ENCODE data around the gene SLC39A5. TPM values are rescaled to one million over a fixed set of nuclear protein-coding genes. Genes with fewer than 3 reads are reported as not detected.

SLC39A5 gene
- total RNA-seq, 1 experiment from 2014 or later = not detected

GRCh38 chr12:56241424-56242303 lies 11.8 kb downstream of the SLC39A5 start:
- H3K36me3 ChIP-seq = peaks cover 94% of the 10 kb centered on the region
- no peaks in the 10 kb centered on the region for H3K4me1 ChIP-seq (replicated peaks)
- no peak overlapping the region for H3K4me3 ChIP-seq
- DNase-seq (ENCODE audit: low read depth in 1 of 2, low spot score in 2 of 2) = no peak
- H3K27ac ChIP-seq = no peak overlapping the region
- no peaks in the 10 kb centered on the region for H3K27me3 ChIP-seq (replicated peaks)
- no peaks in the 10 kb centered on the region for H3K9me3 ChIP-seq (replicated peaks)

GRCh38 chr12:56242986-56243385 lies 13.1 kb downstream of the SLC39A5 start:
- Histone ChIP-seq H3K36me3 (peaks cover 92% of the 10 kb centered on the region), H3K4me3 (no peak overlapping the region), H3K9me3 (replicated peaks) (no peaks in the 10 kb centered on the region), H3K27ac (no peak overlapping the region), H3K27me3 (replicated peaks) (no peaks in the 10 kb centered on the region), H3K4me1 (replicated peaks) (no peaks in the 10 kb centered on the region)
- no peak for DNase-seq (ENCODE audit: low read depth in 1 of 2, low spot score in 2 of 2)

DNA sequence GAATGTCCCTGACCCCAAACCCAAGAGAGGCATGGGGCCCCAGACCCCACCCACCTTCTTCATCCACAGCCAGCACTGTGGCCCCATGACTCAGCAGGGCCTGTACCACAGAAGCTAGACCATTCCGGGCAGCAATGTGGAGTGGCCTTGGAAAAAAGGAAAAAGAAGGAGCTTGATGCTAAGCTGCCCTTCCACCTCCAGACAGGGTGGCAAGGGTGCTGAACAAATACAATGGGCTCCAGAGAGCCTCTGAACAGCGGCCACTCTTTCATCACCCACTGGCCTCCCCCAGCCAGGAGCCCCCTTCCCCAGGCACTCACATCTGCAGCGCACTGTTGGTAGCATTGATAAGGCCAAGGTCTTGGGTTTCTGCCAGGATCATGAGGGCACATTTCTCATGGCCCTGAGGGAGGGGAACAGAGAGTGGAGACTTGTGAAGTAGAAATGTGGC lies 13.9 kb downstream of the SLC39A5 start:
- no peak for DNase-seq (ENCODE audit: low read depth in 1 of 2, low spot score in 2 of 2)
- Histone ChIP-seq H3K9me3 (replicated peaks) (no peaks in the 10 kb centered on the region), H3K36me3 (peaks cover 95% of the 10 kb centered on the region), H3K27me3 (replicated peaks) (no peaks in the 10 kb centered on the region), H3K4me1 (replicated peaks) (no peaks in the 10 kb centered on the region), H3K27ac (no peak overlapping the region), H3K4me3 (no peak overlapping the region)

DNA sequence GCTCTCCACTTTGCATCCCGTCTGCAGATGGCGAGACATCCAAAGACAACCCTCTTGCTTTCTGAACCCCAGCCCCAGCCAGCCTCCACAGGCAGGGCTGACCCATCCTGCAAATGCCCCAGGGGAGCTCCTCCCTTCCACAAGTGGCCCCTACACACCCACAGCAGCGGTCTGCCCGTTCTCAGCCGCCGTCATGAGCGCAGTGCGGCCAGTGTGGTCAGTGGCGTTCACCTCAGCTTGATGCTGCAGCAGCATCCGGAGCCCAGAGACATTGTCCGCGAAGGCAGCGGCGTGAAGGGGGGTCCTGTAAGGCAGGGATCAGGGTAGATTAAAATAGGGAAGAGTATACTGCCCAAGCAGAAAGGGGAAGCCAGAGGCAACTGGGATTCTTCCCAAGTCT lies 14.6 kb downstream of the SLC39A5 start:
- H3K36me3 ChIP-seq = peaks cover 95% of the 10 kb centered on the region
- no peaks in the 10 kb centered on the region for H3K9me3 ChIP-seq (replicated peaks)
- no peaks in the 10 kb centered on the region for H3K4me1 ChIP-seq (replicated peaks)
- no peaks in the 10 kb centered on the region for H3K27me3 ChIP-seq (replicated peaks)
- H3K27ac ChIP-seq = no peak overlapping the region
- H3K4me3 ChIP-seq = no peak overlapping the region
- no peak for DNase-seq (ENCODE audit: low read depth in 1 of 2, low spot score in 2 of 2)

DNA sequence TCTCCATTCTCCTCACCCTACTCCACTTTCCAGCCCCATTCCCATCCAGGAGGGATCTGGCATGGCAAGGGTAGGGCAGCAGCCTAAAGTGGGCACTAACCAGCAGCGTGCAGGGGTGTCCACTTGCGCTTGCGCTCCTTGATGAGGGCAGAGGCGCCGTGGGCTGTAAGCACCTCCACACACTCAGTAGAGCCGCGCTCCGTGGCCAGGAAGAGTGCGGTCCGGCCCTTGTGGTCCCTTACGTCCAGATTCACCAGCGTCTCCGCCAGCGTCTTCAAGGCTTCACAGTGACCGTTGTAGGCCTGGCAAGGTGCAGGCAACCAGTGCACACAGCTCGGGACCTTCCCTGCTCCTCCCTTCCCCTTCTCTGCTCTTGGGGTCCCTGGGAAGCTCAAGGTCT lies 18.1 kb downstream of the SLC39A5 start:
- DNase-seq (ENCODE audit: low read depth in 1 of 2, low spot score in 2 of 2) = no peak
- no peaks in the 10 kb centered on the region for H3K27me3 ChIP-seq (replicated peaks)
- H3K36me3 ChIP-seq = peaks cover 92% of the 10 kb centered on the region
- no peaks in the 10 kb centered on the region for H3K9me3 ChIP-seq (replicated peaks)
- H3K27ac ChIP-seq = no peak overlapping the region
- no peak overlapping the region for H3K4me3 ChIP-seq
- no peaks in the 10 kb centered on the region for H3K4me1 ChIP-seq (replicated peaks)

GRCh38 chr12:56248711-56249110 lies 18.9 kb downstream of the SLC39A5 start:
- Histone ChIP-seq H3K27me3 (replicated peaks) (no peaks in the 10 kb centered on the region), H3K36me3 (peaks cover 92% of the 10 kb centered on the region), H3K27ac (no peak overlapping the region), H3K4me1 (replicated peaks) (no peaks in the 10 kb centered on the region), H3K9me3 (replicated peaks) (no peaks in the 10 kb centered on the region), H3K4me3 (no peak overlapping the region)
- no peak for DNase-seq (ENCODE audit: low read depth in 1 of 2, low spot score in 2 of 2)

DNA sequence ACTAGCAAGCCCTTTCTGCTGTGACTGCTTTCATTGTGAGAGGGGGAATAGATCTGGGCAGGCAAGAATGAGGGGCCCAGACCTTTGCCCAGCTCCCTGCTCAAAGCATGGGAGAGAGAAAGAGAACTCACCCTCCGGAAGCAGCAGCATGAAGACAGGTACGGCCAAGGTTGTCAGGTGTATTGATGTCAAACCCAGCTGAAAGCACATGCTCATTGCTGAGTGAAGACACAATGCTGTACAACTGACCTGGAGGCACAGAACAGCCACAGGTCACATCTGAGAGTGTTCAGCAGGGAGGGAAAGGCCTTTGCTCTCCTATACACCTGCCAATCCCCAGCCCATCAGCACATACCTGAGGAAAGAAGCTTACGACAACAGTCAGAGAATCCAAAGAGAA lies 22.8 kb downstream of the SLC39A5 start:
- Histone ChIP-seq H3K4me1 (replicated peaks) (peaks cover 21% of the 10 kb centered on the region), H3K9me3 (replicated peaks) (no peaks in the 10 kb centered on the region), H3K27me3 (replicated peaks) (no peaks in the 10 kb centered on the region), H3K4me3 (no peak overlapping the region), H3K36me3 (peaks cover 94% of the 10 kb centered on the region), H3K27ac (no peak overlapping the region)
- no peak for DNase-seq (ENCODE audit: low read depth in 1 of 2, low spot score in 2 of 2)

GRCh38 chr12:56253091-56253490 lies 23.2 kb downstream of the SLC39A5 start:
- H3K27ac ChIP-seq = no peak overlapping the region
- no peaks in the 10 kb centered on the region for H3K9me3 ChIP-seq (replicated peaks)
- peaks cover 92% of the 10 kb centered on the region for H3K36me3 ChIP-seq

GRCh38 chr12:56255671-56256070 lies 25.8 kb downstream of the SLC39A5 start:
- Histone ChIP-seq H3K27ac (no peak overlapping the region), H3K4me1 (replicated peaks) (peaks cover 28% of the 10 kb centered on the region), H3K4me3 (no peak overlapping the region), H3K36me3 (peaks cover 74% of the 10 kb centered on the region), H3K27me3 (replicated peaks) (no peaks in the 10 kb centered on the region), H3K9me3 (replicated peaks) (no peaks in the 10 kb centered on the region)
- no peak for DNase-seq (ENCODE audit: low read depth in 1 of 2, low spot score in 2 of 2)

More at GRCh38 chr12:56253091-56253490, 23.2 kb downstream of the SLC39A5 start:
- H3K4me1 ChIP-seq (replicated peaks) = peaks cover 21% of the 10 kb centered on the region
- DNase-seq (ENCODE audit: low read depth in 1 of 2, low spot score in 2 of 2) = no peak
- no peak overlapping the region for H3K4me3 ChIP-seq
- no peaks in the 10 kb centered on the region for H3K27me3 ChIP-seq (replicated peaks)

- Histone ChIP-seq H3K27ac (no peak overlapping the region), H3K27me3 (replicated peaks) (no peaks in the 10 kb centered on the region), H3K36me3 (peaks cover 67% of the 10 kb centered on the region), H3K4me3 (peak overlapping the region; percentile 98; the same call in 1 of the 2 replicates), H3K4me1 (replicated peaks) (peaks cover 36% of the 10 kb centered on the region), H3K9me3 (replicated peaks) (no peaks in the 10 kb centered on the region)
- peak; percentile 44 to 65 for DNase-seq (ENCODE audit: low read depth in 1 of 2, low spot score in 2 of 2)
Observed at GRCh38 chr12:56256326-56256960, 26.6 kb downstream of the SLC39A5 start.

DNA sequence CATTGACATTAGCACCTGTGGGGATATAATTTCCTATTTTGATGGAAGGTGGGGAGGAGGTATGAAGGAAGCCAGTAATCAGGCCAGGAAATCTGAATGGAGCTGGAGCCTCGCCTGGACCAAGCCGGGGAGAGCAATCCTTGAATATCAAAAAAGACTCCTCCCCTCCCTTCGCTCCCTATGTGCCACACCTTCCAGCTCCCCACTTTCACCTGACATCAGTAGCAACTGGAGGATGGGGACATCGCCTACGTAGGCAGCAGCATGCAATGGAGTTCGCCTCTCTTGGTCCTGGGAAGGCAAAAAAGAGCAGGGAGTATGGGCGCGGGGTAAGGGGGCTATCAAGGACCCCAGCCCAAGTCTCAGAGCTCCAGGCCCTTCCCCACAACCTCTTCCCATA lies 27.2 kb downstream of the SLC39A5 start:
- Histone ChIP-seq H3K4me1 (replicated peaks) (peaks cover 42% of the 10 kb centered on the region), H3K27ac (no peak overlapping the region), H3K27me3 (replicated peaks) (no peaks in the 10 kb centered on the region), H3K4me3 (peak overlapping the region; percentile 98), H3K36me3 (peaks cover 62% of the 10 kb centered on the region), H3K9me3 (replicated peaks) (no peaks in the 10 kb centered on the region)
- no peak for DNase-seq (ENCODE audit: low read depth in 1 of 2, low spot score in 2 of 2)

DNA sequence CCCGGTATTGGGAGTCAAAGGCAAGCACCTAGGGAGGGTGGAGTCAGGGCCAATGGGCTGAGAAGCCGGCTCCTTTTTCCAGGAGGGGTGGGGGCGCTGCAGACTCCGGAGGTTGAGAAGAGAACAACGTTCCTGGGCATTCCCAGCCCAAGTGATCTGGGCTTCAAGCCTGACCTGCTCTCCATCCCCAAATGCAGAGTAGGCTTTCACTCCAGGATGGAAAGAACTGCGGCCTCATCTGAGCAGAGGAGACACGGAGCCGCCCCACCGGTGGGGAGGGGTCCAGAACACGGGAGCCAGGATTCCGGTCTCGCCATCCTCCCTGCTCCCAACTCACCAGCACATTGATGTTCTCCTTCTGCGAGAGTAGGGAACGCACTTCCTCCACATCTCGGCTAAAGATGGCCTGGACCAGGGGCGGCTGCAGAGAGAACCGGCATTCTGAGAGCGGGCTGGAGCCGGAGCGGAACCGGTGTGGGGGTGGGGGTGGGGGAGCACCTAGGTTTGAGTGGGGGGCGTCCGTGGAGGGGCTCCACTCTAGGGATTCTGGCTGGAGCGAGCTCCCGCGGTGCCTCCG lies 27.7 kb downstream of the SLC39A5 start:
- H3K4me1 ChIP-seq (replicated peaks) = peaks cover 45% of the 10 kb centered on the region
- H3K36me3 ChIP-seq = peaks cover 57% of the 10 kb centered on the region
- H3K27me3 ChIP-seq (replicated peaks) = no peaks in the 10 kb centered on the region
- H3K27ac ChIP-seq = peak overlapping the region; percentile 75
- peak overlapping the region; percentile 98 for H3K4me3 ChIP-seq
- peak in 1 of 2 experiments; percentile 42 for DNase-seq (ENCODE audit: low read depth in 1 of 2, low spot score in 2 of 2)
- no peaks in the 10 kb centered on the region for H3K9me3 ChIP-seq (replicated peaks)

- H3K27me3 ChIP-seq (replicated peaks) = no peaks in the 10 kb centered on the region
- H3K4me3 ChIP-seq = peak within 1 kb of the TSS; percentile 98
- peaks cover 50% of the 10 kb centered on the region for H3K36me3 ChIP-seq
- H3K9me3 ChIP-seq (replicated peaks) = no peaks in the 10 kb centered on the region
- peak within 1 kb of the TSS; percentile 75 for H3K27ac ChIP-seq
- DNase-seq (ENCODE audit: low read depth in 1 of 2, low spot score in 2 of 2) = peak; percentile 71 to 86
- peaks cover 45% of the 10 kb centered on the region for H3K4me1 ChIP-seq (replicated peaks)
Observed at GRCh38 chr12:56258068-56258819, 28.4 kb downstream of the SLC39A5 start, which contains the start of gene ANKRD52. TSS of gene ANKRD52 (minus strand) at chr12:56258384. CDS start at chr12:56258269, 115 bp downstream.

Data from SJSA1 (cell line).